GM18867 (cell line): ENCODE measurements around the gene COL4A1.

ENCODE experiments used
- ATAC-seq: cut with Tn5 transposase; IDR thresholded peaks from one replicate; pipeline ENCODE4 v1.9.1; 2021; ENCODE audit warnings: mild to moderate bottlenecking, moderate library complexity; ENCODE audit not compliant: unreplicated experiment

COL4A1 gene

GRCh38 chr13:110227864-110228643 is 78.9 kb downstream of the COL4A1 start:
- no peak for ATAC-seq

DNA sequence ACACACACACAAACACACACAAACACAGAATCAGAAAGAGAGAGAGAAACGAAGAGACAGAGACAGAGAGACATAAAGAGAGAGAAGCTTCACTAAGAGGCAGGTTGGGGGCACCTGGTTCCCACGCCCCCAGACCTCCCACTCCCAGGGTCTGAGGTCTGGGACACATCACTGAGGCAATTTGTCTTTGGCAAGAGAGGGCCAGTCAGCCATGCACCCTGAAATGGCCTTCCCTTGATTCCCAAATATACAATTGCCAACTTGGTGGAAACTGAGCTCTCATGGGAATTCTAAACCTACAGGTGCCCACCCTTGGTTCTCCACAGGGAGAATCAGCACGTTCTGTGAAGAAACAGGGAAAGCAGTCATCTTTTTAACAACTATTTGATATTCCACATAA is 79.5 kb downstream of the COL4A1 start:
- ATAC-seq, result no peak

DNA sequence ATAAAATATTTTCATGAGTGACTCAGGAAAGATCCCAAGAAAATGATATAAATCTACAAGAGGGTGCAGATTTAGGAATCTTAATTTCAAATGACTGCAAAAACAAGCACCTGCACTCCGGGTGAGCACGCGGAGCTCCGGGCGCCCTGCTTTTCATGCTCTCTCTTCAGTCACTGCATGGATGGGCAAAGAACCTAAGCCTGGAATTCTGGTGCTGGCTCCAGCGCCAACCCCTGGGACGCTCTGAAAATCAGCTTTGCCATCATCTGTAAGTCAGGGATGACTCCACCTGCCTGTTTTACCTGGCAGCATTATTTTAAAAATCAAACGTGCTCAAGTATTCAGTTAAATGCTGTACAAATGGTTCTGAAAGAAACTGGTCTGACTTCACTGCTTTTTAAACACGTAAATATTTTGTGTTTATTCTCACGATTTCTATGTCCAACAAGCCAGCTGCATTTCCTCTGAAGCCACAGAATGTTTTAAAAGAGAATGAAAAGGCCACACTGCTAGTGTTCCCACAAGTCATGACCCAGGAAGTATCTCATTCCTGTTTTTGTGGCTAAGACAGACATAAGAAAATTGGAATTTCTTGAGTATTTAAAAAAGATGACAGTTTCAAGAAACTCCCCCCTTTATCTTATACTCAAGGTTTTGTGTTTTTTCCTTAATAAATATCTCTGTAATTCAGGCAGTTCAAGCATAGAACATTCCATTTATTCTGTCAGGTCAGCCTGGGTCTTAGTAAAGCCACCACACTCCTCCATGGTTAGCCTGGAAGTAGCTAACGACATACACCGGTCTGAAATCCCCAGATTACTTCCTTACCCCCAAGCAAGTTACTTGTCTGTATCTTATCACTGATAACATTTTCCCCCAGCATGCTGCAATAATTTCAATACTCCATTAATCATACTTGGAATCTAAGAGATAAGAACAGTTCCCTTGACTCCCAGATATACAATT is 81.1 kb downstream of the COL4A1 start:
- ATAC-seq, result no peak

- no peak for ATAC-seq
Measured at GRCh38 chr13:110225003-110225402, 82.0 kb downstream of the COL4A1 start.

DNA sequence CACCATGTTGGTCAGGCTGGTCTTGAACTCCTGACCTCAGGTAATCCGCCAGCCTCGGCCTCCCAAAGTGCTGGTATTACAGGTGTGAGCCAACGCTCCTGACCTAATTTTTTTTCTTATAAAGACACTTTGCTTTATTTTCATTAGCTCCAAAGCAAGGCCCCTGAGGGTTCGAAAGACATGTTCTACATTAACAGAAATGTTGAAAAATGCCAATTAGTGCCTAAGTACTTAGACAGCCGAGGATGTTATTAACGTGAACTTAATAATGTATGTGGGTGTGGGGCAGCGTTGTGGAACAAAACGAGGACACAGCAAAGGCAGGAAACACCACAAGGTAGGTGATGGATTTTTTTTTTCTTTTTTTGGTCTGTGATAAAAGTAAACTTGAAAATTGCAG is 82.4 kb downstream of the COL4A1 start:
- no peak for ATAC-seq

DNA sequence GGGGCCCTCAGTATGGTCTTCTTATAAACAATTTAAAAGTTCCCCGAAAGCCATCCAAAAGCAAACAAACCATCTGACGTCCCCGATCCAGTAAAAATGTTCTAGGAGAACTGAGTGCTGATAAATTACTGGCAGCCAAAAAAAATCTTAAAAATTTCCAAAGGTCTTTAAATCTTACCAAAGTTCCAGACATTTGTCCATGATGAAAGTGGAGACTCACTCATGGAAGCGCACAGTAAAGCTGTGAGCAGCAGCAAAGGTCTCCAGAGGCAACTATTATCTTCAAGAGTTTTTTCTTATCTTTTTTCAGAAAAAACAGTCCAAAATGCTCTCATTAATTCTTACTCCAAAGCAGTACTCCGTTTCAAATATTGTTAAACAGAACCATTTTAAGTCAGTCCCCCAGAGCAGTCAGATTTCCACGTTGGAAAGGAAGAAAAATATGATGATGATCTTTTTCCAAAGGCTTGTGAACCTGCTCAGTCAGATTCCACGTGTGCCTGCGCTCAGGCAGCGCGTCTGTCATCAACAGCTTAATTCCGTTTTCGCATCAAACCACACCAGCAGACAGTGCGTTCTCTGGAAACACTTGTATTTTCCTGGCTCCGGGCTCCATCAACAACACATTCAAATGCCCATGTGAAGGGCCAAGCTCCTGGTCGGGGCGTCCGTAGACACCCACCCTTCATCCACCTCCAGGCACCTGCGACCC is 85.4 kb downstream of the COL4A1 start:
- no peak for ATAC-seq

GRCh38 chr13:110220471-110220870 is 86.5 kb downstream of the COL4A1 start:
- ATAC-seq, result no peak

DNA sequence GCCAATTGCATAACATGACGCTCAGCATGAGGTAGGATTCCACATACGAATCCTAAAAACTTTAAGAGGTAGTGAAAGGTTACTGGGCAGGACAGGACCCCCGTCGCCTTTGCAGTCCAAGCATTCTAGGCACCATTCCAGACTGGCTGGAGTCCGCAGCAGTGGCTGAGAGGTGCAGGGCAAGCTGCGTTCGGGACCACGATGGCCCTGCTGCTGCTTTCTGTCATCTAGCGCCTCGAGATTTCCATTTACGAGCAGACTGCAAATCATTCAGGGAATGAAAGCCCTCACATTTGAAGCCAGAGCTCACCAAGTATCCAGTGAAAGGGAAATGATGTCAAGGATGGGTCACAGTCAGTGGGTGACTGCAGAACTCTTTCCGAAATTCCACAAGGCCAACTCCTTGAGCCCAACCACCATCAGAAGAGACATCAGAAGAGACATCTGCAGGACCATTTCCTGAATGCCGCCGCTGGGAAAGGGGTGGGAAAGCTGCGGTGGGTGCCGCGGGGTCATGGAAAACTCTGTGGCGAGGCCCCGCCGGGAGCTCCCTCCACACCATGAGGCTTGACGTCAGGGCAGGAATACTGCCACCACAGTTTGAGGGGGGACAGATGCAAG is 88.3 kb downstream of the COL4A1 start:
- ATAC-seq, result no peak

DNA sequence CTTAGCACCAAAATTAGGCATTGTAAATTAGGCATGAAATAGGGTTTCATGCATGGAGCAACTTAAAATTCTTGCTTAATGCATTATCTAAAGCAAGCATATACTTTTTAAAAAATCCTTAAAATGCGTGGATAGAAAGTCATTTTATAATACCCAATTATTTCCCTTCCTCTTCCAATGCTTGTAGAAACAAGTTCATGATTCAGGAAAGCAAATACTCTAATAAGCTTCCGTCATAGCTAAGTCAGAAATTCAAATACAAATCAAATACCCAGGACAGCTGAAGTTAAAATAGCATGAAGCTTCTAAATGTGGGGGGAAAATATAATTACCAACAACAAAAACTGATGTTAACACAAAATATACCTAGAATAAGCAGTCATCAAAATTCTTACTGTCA is 89.1 kb downstream of the COL4A1 start:
- ATAC-seq, result no peak

DNA sequence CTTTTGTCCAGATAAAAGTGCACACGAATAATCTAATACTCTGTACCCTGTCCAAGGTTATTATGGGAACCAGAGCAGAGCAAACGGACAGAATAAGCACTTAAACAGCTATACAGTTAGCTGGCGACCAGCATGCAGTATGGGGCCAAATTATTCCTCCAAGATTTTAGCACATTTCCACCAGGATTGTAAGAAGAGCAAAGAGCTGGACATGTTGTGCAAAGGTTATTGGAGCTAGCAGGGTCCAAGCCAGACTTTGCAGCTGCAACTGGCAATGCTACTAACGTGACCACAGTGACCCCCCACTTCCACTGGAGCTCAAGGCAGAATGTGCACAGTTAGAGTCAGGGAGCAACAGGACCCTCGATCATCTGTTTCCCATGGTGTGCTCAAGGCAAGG is 89.9 kb downstream of the COL4A1 start:
- ATAC-seq, result no peak

DNA sequence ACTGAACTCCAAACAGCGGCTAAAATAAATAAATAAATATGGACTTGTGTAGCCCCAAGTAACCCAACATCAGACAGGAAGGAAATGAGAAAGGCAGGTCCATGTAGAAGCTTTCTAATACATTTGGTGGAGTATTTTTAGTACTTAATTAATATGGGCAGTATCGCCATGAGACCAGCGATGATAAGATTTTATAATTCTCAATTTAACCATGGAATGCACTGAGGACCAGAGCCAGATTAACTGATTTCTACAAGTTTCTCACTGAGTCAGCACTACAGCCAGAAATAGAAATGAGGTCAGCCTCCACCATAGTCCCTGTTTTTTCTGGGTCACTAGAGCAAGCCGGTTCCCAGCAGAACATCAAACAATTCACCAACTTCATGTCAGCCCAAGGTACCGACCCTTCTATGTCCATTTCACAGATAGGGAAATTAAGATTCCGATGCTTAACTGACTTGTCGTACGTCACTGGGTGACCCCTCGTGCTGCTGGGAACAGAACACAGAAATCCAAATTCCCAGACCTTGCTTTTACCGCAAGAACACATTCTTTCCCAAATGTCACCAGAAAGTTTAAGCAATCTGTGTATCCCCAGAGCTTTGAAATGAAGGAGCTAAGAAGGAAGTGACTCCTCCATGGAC is 90.4 kb downstream of the COL4A1 start:
- no peak for ATAC-seq

- ATAC-seq, result no peak
Measured at GRCh38 chr13:110216006-110216397, 91.0 kb downstream of the COL4A1 start.

GRCh38 chr13:110215606-110216005 is 91.4 kb downstream of the COL4A1 start:
- ATAC-seq, result no peak

DNA sequence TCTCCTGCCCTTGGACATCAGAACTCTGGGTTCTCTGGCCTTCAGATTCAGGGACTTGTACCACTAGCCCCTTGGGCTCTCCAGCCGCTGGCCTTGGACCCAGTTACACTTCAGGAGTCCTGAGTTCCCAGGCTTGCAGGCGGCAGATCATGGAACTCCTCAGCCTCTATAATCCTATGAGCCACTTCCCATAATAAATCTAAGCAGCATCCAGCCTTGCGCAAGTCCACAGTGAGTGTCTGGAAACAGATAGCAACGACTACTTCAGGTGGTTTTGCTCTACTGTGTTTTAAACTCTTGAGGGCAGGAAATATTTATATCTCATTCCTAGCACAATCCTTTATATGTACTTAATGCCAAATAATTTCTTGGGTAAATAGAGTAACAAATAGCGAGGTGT is 92.3 kb downstream of the COL4A1 start:
- ATAC-seq, result no peak

- ATAC-seq, result no peak
Measured at GRCh38 chr13:110213461-110214074, 93.4 kb downstream of the COL4A1 start.

GRCh38 chr13:110212529-110212928 is 94.4 kb downstream of the COL4A1 start:
- ATAC-seq, result no peak

DNA sequence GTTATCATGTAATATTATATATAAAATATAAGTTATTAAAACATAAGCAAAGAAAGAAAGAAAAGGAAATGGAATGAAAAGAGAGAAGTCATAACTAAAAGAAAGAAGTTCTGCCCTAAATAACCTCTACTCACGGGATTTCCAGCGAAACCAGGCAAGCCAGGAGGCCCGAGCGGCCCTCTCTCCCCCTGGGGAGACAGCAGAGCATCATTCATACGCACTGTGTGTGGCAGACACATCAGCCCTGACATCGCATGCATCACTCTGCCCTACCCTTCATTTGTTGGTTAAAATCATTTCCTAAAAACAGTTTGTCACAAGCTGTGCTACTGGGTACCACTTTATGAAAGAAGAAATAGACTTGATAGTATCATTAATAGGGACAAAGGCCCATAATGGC is 95.2 kb downstream of the COL4A1 start:
- no peak for ATAC-seq

DNA sequence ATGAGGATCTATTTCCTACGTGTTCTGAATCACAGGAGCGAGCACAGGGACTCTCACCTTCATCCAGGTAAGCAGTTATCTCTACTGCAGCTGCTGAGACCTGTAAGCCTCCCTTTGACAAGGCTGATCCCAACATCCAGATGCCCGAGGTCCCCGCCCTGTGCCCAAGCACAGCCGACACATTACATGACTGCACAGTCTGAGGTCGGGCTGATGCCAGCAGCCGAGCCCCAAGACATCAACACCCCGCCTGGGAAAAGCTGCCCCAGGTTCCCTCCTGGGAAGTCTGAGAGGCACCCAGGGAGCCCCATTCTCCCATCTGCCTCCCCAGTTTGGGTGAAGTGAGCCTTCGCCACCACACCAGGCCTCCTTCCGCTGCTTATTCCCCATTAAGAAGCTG is 95.9 kb downstream of the COL4A1 start:
- no peak for ATAC-seq

DNA sequence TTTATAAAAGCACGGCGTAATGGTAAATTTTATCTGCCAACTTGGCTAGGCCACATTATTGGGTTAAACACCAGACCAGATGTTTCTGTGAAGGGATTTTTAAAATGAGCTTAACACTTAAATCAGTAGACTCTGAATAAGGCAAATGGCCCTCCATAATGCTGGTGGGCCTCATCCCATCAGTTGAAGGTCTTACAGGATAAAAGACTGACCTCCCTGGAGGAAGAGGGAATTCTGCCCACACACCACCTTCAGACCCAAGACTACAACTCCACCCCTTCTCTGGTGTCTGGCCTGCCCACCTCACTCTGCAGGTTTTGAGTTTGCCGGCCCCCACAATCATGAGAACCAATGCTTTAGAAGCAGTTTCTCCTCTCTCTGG is 96.4 kb downstream of the COL4A1 start:
- no peak for ATAC-seq

DNA sequence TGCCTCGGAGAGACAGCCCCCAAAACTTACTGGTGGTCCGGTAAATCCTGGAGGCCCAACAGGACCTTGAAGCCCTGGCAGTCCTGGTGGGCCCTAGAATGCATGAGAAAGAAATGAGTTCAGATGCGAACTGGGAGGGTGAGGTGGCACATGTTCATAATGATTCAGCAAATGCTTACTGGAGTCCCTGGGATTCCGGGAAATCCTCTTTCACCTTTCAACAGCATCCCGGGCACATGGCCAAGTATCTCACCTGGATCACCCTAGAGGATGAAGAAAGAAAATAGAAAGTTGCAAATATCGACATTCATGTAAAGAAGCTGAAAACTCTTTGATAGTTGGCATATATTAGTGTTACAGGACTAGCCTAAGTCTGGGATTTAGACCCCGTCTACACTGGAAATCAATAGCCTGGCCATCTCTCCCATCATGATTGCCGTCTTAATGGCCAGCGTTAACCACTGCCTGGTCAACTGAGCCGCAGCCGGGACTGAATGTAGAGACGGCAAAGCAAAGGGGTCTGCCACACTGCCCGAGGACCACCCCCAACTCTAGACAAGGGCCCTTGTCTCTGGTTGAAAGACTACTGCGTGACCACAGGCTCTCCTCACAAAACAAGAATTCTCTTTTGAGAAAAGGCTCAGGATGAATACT is 96.9 kb downstream of the COL4A1 start:
- no peak for ATAC-seq
